ENCODE measurements around the gene ASCC1.

DNA sequence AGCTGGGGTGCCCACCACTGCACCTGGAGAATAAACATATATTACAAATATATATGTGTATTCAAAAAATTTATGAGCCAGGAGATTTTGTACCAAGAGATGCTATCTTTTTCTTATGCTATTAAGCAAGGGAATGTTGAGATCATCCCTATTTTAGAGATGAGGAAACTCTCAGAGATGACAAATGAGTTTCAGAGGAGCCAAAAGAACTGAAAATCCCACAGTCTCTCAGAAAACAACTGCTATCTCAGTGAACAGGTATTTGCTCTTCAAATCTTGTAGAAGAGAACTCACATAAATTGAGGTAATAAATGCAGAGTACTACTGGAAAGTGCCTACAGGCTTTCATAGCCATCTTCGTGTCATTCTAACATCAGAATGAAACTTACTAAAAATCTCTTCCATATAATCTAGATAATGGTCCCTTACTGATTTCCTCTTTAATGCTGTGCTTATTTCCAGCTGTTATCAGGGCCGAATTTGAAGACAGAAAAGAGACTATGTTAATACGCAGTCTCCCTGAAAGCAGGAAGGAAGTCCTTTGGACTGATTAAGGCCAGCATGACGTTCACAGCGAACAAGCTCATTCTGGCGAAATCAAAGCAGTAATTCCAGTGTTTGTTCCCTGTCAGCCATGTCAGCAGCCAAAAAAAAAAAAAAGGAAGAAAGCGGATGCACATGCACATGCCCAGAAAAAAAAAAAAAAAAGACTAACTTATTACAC lies 29.7 kb downstream of the ASCC1 start:
- TF ChIP-seq, protein P1, sequence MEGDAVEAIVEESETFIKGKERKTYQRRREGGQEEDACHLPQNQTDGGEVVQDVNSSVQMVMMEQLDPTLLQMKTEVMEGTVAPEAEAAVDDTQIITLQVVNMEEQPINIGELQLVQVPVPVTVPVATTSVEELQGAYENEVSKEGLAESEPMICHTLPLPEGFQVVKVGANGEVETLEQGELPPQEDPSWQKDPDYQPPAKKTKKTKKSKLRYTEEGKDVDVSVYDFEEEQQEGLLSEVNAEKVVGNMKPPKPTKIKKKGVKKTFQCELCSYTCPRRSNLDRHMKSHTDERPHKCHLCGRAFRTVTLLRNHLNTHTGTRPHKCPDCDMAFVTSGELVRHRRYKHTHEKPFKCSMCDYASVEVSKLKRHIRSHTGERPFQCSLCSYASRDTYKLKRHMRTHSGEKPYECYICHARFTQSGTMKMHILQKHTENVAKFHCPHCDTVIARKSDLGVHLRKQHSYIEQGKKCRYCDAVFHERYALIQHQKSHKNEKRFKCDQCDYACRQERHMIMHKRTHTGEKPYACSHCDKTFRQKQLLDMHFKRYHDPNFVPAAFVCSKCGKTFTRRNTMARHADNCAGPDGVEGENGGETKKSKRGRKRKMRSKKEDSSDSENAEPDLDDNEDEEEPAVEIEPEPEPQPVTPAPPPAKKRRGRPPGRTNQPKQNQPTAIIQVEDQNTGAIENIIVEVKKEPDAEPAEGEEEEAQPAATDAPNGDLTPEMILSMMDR (IDR thresholded peaks at IDR 0.05): no peak
- TF ChIP-seq POLR2A (IDR thresholded peaks at IDR 0.05): no peak
